ENCODE measurements around the gene EFCAB8. TPM values are rescaled to one million over a fixed set of nuclear protein-coding genes. Genes with fewer than 3 reads are reported as not detected.

The EFCAB8 gene
- total RNA-seq, 2 donors from 2014 or later = not detected

- Histone ChIP-seq H3K27ac (no peak overlapping the region), H3K4me3 (no peak overlapping the region), H3K9me3 (no peaks in the 10 kb centered on the region), H3K27me3 (no peaks in the 10 kb centered on the region), H3K4me1 (peaks cover 0 to 25% of the 10 kb centered on the region in 2 donors), H3K36me3 (peaks cover 60% of the 10 kb centered on the region)
- no peak for DNase-seq (ENCODE audit: low spot score)
- TF ChIP-seq, protein P1, sequence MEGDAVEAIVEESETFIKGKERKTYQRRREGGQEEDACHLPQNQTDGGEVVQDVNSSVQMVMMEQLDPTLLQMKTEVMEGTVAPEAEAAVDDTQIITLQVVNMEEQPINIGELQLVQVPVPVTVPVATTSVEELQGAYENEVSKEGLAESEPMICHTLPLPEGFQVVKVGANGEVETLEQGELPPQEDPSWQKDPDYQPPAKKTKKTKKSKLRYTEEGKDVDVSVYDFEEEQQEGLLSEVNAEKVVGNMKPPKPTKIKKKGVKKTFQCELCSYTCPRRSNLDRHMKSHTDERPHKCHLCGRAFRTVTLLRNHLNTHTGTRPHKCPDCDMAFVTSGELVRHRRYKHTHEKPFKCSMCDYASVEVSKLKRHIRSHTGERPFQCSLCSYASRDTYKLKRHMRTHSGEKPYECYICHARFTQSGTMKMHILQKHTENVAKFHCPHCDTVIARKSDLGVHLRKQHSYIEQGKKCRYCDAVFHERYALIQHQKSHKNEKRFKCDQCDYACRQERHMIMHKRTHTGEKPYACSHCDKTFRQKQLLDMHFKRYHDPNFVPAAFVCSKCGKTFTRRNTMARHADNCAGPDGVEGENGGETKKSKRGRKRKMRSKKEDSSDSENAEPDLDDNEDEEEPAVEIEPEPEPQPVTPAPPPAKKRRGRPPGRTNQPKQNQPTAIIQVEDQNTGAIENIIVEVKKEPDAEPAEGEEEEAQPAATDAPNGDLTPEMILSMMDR (IDR thresholded peaks at IDR 0.05) = no peak
Measured at GRCh38 chr20:32842688-32843524, 15.8 kb upstream of the EFCAB8 start.

GRCh38 chr20:32845786-32846185 lies 12.9 kb upstream of the EFCAB8 start:
- Histone ChIP-seq H3K27ac (no peak overlapping the region), H3K4me3 (no peak overlapping the region), H3K9me3 (no peaks in the 10 kb centered on the region), H3K27me3 (no peaks in the 10 kb centered on the region), H3K36me3 (peaks cover 48% of the 10 kb centered on the region), H3K4me1 (peaks cover 0 to 21% of the 10 kb centered on the region in 2 donors)
- TF ChIP-seq, protein P1 (IDR thresholded peaks at IDR 0.05) = no peak
- DNase-seq (ENCODE audit: low spot score) = no peak

GRCh38 chr20:32846852-32847251 lies 11.9 kb upstream of the EFCAB8 start:
- H3K27ac ChIP-seq = no peak overlapping the region
- TF ChIP-seq, protein P1 (IDR thresholded peaks at IDR 0.05) = no peak
- peaks cover 0 to 14% of the 10 kb centered on the region in 2 donors for H3K4me1 ChIP-seq
- no peak overlapping the region for H3K4me3 ChIP-seq
- DNase-seq (ENCODE audit: low spot score) = no peak
- H3K36me3 ChIP-seq = peaks cover 52% of the 10 kb centered on the region
- H3K27me3 ChIP-seq = no peaks in the 10 kb centered on the region
- H3K9me3 ChIP-seq = no peaks in the 10 kb centered on the region

GRCh38 chr20:32847964-32848363 lies 10.8 kb upstream of the EFCAB8 start:
- Histone ChIP-seq H3K4me1 (peaks cover 0 to 14% of the 10 kb centered on the region in 2 donors), H3K36me3 (peaks cover 41% of the 10 kb centered on the region), H3K27me3 (no peaks in the 10 kb centered on the region), H3K4me3 (no peak overlapping the region), H3K27ac (no peak overlapping the region), H3K9me3 (no peaks in the 10 kb centered on the region)
- no peak for DNase-seq (ENCODE audit: low spot score)
- TF ChIP-seq, protein P1 (IDR thresholded peaks at IDR 0.05) = no peak

DNA sequence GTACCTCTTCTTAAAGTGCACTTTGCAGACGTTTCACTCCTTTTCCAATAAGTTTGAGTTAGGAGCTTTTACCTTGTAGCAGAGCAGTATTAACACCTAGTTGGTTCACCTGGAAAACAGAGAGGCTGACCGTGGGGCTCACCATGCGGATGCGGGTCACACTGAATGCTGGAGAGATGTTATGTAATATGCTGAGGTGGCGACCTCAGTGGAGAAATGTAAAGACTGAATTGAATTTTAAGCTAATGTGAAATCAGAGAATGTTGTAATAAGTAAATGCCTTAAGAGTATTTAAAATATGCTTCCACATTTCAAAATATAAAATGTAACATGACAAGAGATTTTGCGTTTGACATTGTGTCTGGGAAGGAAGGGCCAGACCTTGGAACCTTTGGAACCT lies 9.9 kb upstream of the EFCAB8 start:
- H3K27me3 ChIP-seq = no peaks in the 10 kb centered on the region
- no peak overlapping the region for H3K27ac ChIP-seq
- H3K4me3 ChIP-seq = no peak overlapping the region
- H3K4me1 ChIP-seq = peaks cover 0 to 14% of the 10 kb centered on the region in 2 donors
- TF ChIP-seq, protein P1 (IDR thresholded peaks at IDR 0.05) = no peak
- H3K36me3 ChIP-seq = peaks cover 48% of the 10 kb centered on the region
- no peaks in the 10 kb centered on the region for H3K9me3 ChIP-seq
- no peak for DNase-seq (ENCODE audit: low spot score)

All from right atrium auricular region (tissue), 2 donors.